GM18907 (cell line): ENCODE data around the gene MED19.
"Not testable (repeated sequence)": the region's sequence is repeated elsewhere in the genome, so short reads cannot be mapped to it uniquely, and the experiment has no call there.

Source experiments
- ATAC-seq: cut with Tn5 transposase; IDR thresholded peaks from one replicate; pipeline ENCODE4 v1.9.1; 2021; ENCODE audit warnings: mild to moderate bottlenecking, moderate library complexity; ENCODE audit not compliant: unreplicated experiment

The MED19 gene

DNA sequence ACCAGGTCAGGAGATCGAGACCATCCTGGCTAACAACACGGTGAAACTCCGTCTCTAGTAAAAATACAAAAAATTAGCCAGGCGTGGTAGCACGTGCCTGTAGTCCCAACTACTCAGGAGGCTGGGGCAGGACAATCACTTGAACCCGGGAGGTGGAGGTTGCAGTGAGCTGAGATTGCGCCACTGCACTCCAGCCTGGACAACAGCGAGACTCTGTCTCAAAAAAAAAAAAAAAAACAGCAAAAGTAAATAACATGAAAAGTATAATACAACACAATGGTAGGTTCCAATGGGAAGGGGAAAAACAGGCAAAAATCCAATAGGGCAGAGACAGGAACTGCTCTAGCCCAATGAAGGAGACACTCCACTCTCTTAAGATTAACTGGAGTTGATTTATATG is 6.6 kb downstream of the MED19 start:
- ATAC-seq = not testable (repeated sequence)

- no peak for ATAC-seq
Measured at GRCh38 chr11:57704932-57705331, 7.1 kb downstream of the MED19 start.

- ATAC-seq = no peak
Measured at GRCh38 chr11:57703341-57703740, 8.7 kb downstream of the MED19 start.

- no peak for ATAC-seq
Measured at GRCh38 chr11:57700425-57700824, 11.6 kb downstream of the MED19 start.

- no peak for ATAC-seq
Measured at GRCh38 chr11:57699813-57700212, 12.2 kb downstream of the MED19 start.

GRCh38 chr11:57698843-57699365 is 13.1 kb downstream of the MED19 start:
- no peak for ATAC-seq

- ATAC-seq = not testable (repeated sequence)
Measured at GRCh38 chr11:57690474-57690873, 21.5 kb downstream of the MED19 start.

GRCh38 chr11:57681168-57681567 is 30.8 kb downstream of the MED19 start:
- ATAC-seq = no peak

DNA sequence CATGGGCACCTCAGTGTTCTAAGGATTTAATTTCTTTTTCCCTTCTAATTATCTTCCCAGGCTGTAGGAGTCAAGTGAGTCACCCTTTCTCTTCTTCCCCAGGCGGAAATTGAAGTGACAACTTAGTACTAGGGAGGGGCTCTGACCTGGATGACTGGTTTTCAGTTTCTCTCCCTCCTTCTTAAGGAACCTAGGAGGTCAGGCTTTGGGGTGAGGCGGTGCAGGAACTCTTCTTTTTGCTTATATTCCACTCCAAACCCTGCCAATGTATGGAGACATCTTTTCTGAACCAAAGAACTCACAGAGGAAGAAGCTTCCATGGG is 31.5 kb downstream of the MED19 start:
- ATAC-seq = no peak

DNA sequence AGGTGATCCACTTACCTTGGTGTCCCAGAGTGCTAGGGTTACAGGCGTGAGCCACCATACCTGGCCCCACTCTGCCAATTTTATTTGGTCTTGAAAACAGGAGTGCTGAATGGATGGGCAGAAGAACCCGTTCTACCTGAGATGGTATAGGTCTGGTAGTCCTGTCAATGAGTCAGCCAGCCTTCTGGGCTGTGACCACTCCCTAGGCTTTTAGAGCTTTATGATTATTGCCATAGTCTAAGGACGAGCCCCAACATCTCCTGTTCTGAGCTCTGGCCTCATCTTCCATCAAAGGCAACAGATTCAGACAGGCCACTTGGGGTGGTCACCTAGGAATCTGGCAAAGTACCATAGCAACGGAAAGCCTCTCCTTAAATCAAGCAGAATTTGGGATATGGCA is 32.6 kb downstream of the MED19 start:
- ATAC-seq = no peak

DNA sequence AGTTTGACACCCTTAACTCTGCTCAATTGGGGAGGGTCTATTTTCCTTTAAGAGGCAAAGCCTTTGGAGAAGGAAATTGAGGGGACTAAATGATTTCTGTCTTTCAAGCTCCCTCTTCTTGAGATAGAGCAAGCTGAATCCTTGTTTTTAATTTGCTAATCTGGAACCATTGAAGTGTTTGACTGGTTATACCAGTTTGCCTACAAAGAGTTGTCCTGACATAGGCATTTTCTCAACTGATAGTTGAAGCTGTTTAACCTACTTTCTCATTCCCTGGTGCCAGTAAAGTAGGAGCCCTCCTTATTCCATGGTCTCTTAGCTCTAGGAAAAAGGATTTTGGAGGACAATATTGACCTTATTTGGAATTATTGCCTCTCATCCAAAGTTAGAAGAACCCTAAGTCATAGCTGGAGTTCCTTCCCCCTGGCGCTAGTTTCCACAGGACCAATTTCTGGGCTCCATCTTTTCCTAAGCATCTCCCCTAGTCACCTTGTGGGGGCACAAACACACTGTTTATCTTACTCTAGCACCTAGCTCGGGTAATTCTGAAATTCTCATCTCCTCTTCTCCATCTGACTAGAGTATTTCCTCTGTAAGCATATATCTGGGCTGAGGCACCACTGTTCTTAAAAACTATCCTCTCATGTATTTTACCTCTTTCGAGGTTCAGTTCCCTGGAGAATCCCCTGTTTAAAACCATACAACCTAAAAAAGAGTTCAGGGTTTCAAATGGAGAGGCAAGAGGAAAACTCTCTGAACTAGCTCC is 36.7 kb downstream of the MED19 start:
- ATAC-seq = no peak

DNA sequence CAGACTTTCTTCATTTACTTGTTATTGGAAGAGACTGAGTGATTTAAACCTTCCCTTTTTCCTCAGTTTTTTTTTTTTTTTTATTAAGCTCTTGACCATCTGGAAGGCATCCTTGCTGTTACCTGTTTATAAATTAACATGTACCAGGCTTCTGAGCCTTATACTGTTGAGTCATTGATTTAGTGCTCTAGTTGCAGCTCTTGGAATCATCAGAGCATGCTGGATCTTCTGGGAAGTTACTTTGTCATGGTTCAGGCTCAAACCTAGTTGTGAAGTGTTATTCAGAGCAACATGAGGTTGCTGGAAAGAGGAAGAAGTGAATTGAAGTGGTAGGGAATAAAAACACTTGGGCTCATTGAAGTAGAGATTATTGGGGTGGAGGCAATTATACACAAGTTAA is 37.8 kb downstream of the MED19 start:
- no peak for ATAC-seq

DNA sequence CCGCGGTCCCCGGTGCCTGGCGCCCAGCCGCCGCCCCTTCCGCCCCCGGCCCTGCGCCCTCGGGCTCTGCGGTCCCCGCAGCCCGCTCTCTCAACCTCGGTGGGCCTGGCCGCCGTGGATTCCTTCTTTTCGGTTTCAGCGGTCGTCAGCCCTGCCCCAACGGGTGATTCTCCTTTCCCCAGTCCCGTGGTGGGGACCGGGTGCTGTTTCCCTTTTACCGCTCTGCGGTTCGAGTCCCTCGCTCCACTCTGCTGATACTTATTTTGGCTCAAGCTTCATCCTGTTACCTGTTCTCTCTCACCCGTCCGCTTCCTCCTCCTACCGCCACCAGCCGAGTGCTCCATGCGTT is 43.6 kb downstream of the MED19 start:
- peak; percentile 4 for ATAC-seq

GRCh38 chr11:57667736-57668433 is 44.1 kb downstream of the MED19 start, which contains the start of gene ZDHHC5:
TSS of gene ZDHHC5 (plus strand) at chr11:57668114. CDS start at chr11:57673091, 4,977 bp downstream.
- ATAC-seq = peak; percentile 87

DNA sequence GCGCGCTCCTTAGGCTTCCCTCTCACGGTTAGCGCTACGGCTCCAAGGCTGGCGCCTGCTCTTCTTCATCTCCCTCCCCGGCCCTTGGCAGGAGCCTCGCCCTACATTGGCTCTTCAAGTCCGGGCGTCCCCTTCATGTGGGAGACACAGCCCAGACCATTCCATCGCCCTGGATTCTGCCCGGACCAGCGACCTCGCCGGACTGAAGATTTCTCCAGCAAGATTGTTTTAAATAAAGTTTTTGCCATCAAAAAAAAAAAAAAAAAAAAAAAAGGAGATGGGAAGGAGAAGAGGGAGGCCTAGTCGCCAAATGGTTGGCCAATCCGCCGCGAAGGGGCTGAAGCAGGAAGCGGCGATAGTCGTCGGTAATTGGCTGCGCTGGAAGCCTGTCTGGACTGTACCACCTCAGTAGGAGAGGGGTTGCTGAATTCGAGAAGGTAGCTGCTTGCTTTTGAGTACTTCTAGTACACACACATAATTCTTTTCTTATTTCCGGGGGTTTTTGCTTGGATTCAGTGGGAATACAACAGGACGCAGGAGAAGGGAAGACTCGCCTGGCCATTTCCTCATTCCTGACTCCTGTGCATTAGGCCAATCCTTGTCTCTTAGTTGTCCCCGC is 44.8 kb downstream of the MED19 start:
- peak; percentile 80 for ATAC-seq

GRCh38 chr11:57663975-57664374 is 48.0 kb downstream of the MED19 start:
- no peak for ATAC-seq

DNA sequence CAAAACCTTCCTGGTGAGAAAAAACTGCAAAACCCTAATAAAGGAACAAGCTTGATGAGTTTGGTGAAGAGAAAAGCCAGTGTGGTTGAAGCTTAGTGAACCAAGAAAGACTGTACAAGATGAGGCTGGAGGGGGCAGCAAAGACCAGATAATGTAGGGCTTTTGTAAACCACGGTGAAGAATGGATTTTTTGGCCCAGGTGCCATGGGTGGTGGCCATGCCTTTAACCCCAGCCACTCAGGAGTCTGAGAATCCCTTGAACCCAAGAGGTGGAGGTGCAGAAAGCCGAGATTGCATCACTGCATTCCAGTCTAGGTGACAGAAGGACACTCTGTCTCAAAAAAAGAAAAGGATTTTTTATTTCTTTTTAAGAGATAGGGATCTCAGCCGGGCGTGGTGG is 49.1 kb downstream of the MED19 start:
- ATAC-seq = no peak

DNA sequence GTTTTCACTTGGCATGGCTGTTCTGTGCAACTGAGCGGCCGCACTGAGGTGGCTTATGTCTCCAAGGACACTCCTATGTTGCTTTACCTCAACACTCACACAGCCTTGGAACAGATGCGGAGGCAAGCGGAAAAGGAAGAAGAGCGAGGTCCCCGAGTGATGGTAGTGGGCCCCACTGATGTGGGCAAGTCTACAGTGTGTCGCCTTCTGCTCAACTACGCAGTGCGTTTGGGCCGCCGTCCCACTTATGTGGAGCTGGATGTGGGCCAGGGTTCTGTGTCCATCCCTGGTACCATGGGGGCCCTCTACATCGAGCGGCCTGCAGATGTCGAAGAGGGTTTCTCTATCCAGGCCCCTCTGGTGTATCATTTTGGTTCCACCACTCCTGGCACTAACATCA is 52.3 kb downstream of the MED19 start:
- no peak for ATAC-seq

GRCh38 chr11:57658023-57658361 is 54.0 kb downstream of the MED19 start:
- no peak for ATAC-seq

DNA sequence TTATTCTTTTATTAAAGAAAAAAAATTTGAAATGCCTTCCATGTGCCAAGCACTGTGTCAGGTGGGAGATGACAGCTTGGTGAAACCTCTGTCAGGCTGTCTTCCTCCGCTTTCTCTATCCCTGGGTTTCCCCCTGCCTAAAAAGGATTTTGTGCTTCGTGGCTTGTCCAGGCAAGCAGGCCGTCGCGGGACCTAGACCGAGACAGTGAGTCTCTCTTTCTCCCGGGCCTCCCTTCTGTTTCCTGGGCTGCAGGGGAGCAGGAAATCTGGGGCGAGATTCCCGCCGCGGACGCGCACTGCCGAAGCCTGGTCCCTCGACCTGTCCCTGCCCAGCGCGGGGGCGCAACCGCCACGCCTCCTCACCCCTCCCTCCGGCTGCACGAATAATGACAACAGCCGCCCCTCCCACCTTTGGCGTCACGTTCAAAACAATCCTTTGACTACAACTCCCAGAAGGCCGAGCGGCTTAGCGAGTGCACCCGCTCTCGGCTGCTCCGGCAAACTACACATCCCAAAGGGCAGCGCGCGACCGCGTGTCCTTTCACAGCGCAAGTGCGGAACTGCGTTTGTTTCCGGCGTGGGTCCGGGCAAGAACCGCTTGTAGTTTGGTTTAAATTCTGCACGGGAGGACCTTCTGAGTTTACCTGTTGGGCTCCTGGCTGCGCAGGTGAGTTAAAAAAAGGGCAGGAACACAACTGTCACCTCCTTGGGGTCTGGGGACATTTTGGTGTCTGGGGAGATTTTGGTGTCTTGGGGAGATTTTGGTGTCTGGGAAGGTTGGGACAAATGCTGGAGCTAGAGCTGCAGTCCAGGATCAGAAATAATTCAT is 54.6 kb downstream of the MED19 start, which contains the start of gene CLP1:
CLP1 (plus strand) TSS at position 569 of the 829 bp plus-strand sequence. CDS start 1,715 bp downstream, outside the sequence.
- peak; percentile 99 for ATAC-seq

GRCh38 chr11:57656885-57657193 is 55.2 kb downstream of the MED19 start:
- ATAC-seq = no peak
